Central memory CD8-positive, alpha-beta T cell (primary cell): ENCODE data around the gene GABRR3.

Source experiments
- ATAC-seq: fragments of 150-1000 bp; cut with Tn5 transposase; replicated peaks from 2 replicates; pipeline ENCODE4 v1.10.0; 2022; ENCODE audit warnings: mild to moderate bottlenecking, moderate FRiP score, moderate number of reproducible peaks; ENCODE audit not compliant: poor library complexity, severe bottlenecking; ENCODE audit errors: extremely low read depth
- DNase-seq, 2 donors: peaks; one replicate each; pipeline ENCODE4 v3.0.0; 2021; ENCODE audit warnings: low spot score in 2 of 2
- H3K27ac Mint-ChIP-seq: one replicate; pipeline ENCODE4 v1.8.0; 2022; ENCODE audit warnings: low read depth, mild to moderate bottlenecking, moderate library complexity, mixed read lengths
- H3K27me3 Mint-ChIP-seq: one replicate; pipeline ENCODE4 v1.8.0; 2022; ENCODE audit warnings: mixed read lengths
- H3K36me3 Mint-ChIP-seq: one replicate; pipeline ENCODE4 v1.8.0; 2022; ENCODE audit warnings: mild to moderate bottlenecking, moderate library complexity, mixed read lengths; ENCODE audit not compliant: insufficient read depth
- H3K4me1 Mint-ChIP-seq: one replicate; pipeline ENCODE4 v1.8.0; 2022; ENCODE audit warnings: mixed read lengths
- H3K4me3 Mint-ChIP-seq: one replicate; pipeline ENCODE4 v1.8.0; 2022; ENCODE audit warnings: mild to moderate bottlenecking, moderate library complexity, mixed read lengths
- H3K9me3 Mint-ChIP-seq: one replicate; pipeline ENCODE4 v1.8.0; 2022; ENCODE audit warnings: mixed read lengths

Gene GABRR3

DNA sequence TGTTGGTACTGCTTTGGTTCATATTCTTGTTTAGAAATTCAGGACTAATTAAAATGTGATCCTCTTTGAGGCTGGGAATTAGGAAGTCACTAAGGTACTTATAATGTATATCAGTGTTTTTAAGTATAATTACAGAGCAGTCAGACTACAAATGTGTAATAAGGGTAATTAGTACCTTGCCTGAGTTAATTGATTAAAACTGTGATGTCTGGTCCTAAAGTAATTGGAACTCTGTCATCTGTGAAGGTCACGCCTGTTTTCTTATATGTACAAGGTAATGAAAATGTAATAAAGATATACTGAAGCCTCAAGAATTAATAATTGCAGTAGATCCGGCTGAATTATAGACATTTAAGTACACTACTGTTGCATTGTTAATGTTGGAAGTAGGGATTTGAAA lies 95.7 kb downstream of the GABRR3 start:
- H3K9me3 Mint-ChIP-seq, result no peaks in the 10 kb centered on the region
- no peaks in the 10 kb centered on the region for H3K27me3 Mint-ChIP-seq
- DNase-seq (no peak), ATAC-seq (no peak)
- no peak overlapping the region for H3K4me3 Mint-ChIP-seq
- no peak overlapping the region for H3K27ac Mint-ChIP-seq
- H3K36me3 Mint-ChIP-seq, result peaks cover 3% of the 10 kb centered on the region
- no peaks in the 10 kb centered on the region for H3K4me1 Mint-ChIP-seq

DNA sequence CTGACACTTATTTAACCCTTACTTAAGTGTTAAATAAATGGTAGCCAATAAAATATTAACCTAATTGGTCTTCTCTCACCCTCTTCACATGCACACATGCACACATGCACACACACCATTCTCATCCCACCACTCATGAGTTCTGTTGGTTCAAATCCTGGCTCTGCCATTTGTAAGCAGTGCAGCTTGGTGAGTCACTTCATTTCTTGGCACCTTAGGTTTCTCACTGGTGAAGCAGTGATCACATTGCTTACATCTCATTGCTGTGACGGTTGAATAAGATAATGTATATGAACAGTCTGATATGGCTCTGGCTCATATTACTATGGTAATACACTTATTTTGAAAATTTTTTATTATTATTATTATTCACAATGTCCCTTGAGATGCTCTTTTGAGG lies 96.7 kb downstream of the GABRR3 start:
- H3K36me3 Mint-ChIP-seq, result peaks cover 2% of the 10 kb centered on the region
- no peak for DNase-seq
- no peaks in the 10 kb centered on the region for H3K27me3 Mint-ChIP-seq
- no peaks in the 10 kb centered on the region for H3K4me1 Mint-ChIP-seq
- H3K9me3 Mint-ChIP-seq, result no peaks in the 10 kb centered on the region
- ATAC-seq, result no peak
- H3K4me3 Mint-ChIP-seq, result no peak overlapping the region
- H3K27ac Mint-ChIP-seq, result no peak overlapping the region

DNA sequence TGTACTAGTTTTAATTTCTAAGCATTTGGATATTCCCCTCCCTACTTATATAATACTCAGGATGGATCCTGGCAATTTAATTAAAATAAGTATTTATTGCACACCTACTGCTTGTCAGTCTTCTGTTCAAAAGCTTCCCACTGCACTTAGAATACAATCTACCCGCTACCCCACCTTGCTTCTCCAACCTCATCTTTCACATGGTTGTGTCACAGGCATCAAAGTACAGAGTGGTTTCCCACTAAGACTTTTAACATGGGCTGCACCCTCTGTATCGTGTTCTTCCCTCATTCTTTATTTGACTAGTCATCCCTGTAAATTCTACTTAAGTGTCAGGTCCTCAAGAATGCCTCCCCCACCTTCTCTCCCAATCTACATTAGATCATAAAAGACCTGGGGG lies 97.9 kb downstream of the GABRR3 start:
- H3K4me3 Mint-ChIP-seq, result no peak overlapping the region
- no peaks in the 10 kb centered on the region for H3K27me3 Mint-ChIP-seq
- ATAC-seq (no peak), DNase-seq (no peak)
- no peaks in the 10 kb centered on the region for H3K4me1 Mint-ChIP-seq
- H3K27ac Mint-ChIP-seq, result no peak overlapping the region
- peaks cover 4% of the 10 kb centered on the region for H3K36me3 Mint-ChIP-seq
- H3K9me3 Mint-ChIP-seq, result no peaks in the 10 kb centered on the region

- H3K4me3 Mint-ChIP-seq, result no peak overlapping the region
- H3K27me3 Mint-ChIP-seq, result no peaks in the 10 kb centered on the region
- DNase-seq, result no peak
- H3K27ac Mint-ChIP-seq, result no peak overlapping the region
- H3K36me3 Mint-ChIP-seq, result peaks cover 4% of the 10 kb centered on the region
- no peak for ATAC-seq
- no peaks in the 10 kb centered on the region for H3K4me1 Mint-ChIP-seq
- H3K9me3 Mint-ChIP-seq, result no peaks in the 10 kb centered on the region
Measured at GRCh38 chr3:97935842-97936241, 99.3 kb downstream of the GABRR3 start.
